NCI-H2107 (cell line): ENCODE measurements around the gene TMED4.

ENCODE experiments used
- DNase-seq: peaks from one replicate; lab custom pipeline; 2025; lab: John Stamatoyannopoulos, UW

The TMED4 gene

GRCh38 chr7:44539669-44540506 lies 42.1 kb downstream of the TMED4 start:
- DNase-seq, result no peak

- DNase-seq, result no peak
Measured at GRCh38 chr7:44538798-44539668, 43.0 kb downstream of the TMED4 start.

GRCh38 chr7:44538093-44538797 lies 43.8 kb downstream of the TMED4 start:
- DNase-seq, result no peak

DNA sequence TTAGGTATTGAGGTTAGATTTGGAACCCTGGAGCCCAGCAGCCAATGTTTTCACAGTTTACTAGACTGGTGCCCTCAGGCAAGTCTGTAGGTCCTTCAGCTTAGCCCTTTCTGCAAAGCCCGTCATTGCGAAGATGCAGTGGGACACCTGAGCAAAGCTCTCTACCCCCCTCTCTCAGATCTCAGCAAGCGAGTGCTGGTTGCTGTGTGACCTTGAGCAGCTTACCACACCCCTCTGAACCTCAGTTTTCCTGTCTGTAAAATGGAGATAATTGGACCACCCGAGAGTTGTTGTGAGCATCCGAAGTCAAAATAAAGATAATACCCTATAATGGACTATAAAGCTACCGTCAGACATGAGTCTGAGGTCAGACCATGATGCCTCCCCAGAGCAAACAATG lies 44.6 kb downstream of the TMED4 start:
- DNase-seq, result no peak

GRCh38 chr7:44536090-44536489 lies 45.9 kb downstream of the TMED4 start:
- no peak for DNase-seq

DNA sequence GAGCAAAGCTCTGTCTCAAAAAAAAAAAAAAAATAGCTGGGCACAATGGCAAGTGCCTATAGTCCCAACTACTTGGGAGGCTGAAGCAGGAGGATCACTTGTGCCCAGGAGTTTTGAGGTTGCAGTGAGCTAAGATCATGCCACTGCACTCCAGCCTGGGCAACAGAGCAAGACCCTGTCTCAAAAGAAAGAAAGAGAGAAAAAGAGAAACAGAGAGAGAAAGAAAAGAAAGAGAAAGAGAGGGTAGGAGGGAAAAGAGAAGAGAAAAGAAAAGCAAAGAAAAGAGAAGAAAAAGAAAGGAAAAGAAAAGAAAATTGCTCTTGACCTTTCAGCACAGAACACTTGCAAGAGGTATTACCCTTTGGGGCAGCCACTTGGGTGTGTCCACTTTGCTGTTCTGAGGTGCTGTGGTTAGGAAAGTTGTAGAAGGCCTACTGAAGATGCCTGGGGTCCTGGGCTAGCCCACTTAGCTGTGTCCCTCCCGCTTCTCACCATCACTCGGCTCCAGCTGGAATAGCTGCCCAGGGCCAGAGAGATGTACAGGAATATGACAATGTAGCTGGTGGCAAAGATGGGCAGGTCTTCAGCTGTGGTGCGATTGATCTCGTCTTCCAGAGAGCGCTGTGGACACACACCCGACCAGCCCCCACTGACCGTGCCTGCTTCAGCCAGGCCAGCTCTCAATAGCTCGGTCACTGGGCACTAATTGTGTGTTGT lies 46.5 kb downstream of the TMED4 start:
- no peak for DNase-seq

DNA sequence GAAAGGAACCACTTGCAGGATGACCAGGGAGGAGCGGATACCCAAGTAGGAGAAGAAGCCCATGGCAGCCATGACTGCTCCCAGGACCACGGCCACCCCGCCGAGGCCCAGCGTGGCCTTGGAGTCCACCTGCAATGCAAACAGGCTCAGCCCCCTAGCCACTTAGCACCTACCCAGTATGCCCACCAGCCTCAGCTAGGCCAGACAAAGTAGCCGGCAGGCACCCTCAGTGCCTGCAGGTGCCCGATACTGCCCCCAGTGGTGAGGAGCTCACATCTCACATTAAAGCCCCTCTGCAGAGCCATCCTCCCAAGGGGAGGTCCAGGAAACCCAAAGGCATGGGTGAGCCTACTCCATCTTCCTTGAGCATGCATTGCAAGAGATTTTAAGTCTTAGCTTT lies 47.5 kb downstream of the TMED4 start:
- no peak for DNase-seq

DNA sequence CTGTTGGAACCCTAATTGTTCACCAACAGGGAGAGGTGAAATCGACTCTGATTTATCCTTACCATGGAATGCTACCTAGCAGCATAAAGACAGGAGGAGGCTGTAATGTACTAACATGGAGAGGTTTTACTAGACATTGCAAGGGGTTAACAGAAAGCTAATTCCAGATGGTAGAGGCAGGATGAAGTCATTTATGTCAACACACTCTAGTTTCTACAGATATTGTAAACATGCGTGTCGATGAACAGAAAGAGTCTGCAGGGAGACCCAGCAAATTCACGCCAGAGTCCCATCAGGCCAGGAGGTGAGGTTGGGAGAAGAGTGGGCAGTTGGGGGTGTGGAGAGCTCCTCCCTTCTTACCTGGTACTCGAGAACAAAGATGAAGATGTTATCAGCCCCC lies 47.9 kb downstream of the TMED4 start:
- no peak for DNase-seq

GRCh38 chr7:44533301-44534055 lies 48.6 kb downstream of the TMED4 start:
- DNase-seq, result no peak

- no peak for DNase-seq
Measured at GRCh38 chr7:44531421-44532380, 50.3 kb downstream of the TMED4 start.

DNA sequence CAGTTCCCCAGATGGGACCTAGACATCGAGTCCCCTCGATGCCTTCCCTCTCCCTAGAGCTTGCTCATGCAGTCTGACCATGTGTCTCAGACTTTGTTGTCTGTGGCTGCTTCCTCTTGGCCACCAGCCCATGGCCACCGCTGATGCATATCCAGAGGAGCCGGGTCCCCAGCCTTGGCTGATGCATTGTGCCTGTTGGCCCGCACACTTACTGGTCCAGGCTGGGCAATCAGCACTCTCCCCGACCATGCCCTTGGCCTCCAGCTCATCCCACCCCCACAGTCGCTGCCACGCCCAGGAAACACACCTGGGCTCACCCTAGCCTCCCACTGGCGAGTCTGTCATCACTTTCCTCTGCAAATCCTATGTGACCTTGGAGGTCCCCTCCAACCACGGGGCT lies 51.0 kb downstream of the TMED4 start:
- DNase-seq, result no peak
